MM.1S (cell line): Measurements from ENCODE around the gene GABRG3.

ENCODE experiments used
- EZH2phosphoT487 ChIP-seq: fragments of 300-600 bp; sonication (generic); IDR thresholded peaks from 2 replicates; pipeline ENCODE4 v1.6.1; 2018; ENCODE audit warnings: antibody characterized with exemption, low read length
- TF ChIP-seq, protein P1 (sequence below): fragments of 300-600 bp; sonication (generic); IDR thresholded peaks from 2 replicates; pipeline ENCODE4 v1.5.1; 2016; ENCODE audit warnings: antibody characterized with exemption, low read length, mixed read lengths

DNA sequence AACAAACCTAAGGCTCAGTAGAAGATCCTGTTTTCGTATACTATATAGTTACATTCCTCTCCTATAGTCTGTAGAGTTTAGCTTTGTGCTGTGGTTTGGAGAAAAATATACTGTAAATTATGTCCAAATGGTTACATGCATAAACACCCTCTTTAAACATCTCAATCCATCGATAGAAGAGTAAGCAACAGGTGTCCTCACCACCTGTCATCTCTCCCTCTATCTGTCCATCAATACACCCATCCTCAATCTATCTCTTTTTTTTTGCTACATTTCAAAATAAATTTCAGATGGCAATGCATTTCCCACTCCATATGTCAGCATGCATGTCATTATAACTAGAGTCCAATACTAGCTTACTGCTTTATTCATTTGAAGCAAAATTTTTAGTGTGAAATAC, 21.0 kb upstream of the GABRG3 start:
- TF ChIP-seq, protein P1, sequence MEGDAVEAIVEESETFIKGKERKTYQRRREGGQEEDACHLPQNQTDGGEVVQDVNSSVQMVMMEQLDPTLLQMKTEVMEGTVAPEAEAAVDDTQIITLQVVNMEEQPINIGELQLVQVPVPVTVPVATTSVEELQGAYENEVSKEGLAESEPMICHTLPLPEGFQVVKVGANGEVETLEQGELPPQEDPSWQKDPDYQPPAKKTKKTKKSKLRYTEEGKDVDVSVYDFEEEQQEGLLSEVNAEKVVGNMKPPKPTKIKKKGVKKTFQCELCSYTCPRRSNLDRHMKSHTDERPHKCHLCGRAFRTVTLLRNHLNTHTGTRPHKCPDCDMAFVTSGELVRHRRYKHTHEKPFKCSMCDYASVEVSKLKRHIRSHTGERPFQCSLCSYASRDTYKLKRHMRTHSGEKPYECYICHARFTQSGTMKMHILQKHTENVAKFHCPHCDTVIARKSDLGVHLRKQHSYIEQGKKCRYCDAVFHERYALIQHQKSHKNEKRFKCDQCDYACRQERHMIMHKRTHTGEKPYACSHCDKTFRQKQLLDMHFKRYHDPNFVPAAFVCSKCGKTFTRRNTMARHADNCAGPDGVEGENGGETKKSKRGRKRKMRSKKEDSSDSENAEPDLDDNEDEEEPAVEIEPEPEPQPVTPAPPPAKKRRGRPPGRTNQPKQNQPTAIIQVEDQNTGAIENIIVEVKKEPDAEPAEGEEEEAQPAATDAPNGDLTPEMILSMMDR: no peak
- no peak for TF ChIP-seq EZH2phosphoT487
